IPS DF 4.7 (cell line): ENCODE results near the gene FALEC.

Experiments
- DNase-seq: peaks from one replicate; pipeline ENCODE4 v3.0.0-alpha.2; 2013; ENCODE audit warnings: low spot score; ENCODE audit errors: extremely low read depth

Gene FALEC

DNA sequence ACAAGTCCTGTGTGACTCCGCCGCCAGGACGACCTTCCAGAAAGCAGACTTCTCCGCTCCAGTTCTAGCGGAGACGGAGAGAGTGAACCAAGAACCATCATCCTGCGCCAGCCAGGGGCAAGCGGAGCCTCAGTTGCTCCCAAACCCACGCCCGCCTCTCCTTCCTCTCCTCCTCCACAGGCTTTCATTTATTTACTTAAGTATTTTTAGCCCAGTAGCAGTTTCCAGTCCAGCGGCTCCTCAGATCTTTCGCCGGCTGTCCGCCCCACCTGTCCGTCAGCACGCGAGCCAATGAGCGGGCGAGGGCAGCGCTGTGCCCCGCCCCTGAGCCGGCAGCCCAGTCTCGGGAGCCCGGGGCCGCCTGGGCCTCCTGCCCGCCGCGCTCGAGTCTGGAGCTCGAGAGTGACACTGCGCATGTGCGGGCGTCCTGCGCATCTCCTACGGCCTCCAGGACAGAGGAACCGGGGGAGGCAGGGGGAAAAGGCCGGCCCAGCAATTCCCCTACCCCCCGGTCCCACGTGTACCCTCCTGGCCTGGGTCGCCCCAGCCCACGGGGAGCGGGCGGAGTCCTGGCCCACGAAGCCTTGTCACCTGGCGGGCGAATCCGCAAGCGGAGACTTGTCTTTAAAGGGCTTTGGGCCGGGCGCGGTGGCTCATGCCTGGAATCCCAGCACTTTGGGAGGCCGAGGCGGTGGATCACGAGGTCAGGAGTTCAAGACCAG lies at the start of gene FALEC:
TSS of gene FALEC (plus strand) at position 425 of the 722 bp plus-strand sequence.
- DNase-seq, result no peak

DNA sequence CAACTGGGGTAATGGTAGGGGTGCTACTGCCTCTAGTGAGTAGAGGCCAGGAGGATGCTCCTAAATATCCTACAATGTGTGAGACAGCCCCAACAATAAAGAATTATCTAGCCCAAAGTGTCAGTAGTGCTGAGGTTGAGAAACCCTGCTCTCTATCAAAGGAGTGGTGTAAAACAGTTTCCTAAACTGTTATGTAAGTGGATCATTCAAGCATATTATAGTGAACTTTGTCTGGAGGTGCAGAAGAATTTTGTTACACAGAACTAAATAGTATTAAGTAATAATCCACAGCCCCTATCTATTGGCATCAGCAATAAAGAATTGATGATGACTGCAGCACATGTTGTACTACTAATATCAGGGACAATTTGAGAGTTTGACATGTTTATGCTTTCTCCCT lies 48.6 kb upstream of the FALEC start:
- DNase-seq, result no peak

DNA sequence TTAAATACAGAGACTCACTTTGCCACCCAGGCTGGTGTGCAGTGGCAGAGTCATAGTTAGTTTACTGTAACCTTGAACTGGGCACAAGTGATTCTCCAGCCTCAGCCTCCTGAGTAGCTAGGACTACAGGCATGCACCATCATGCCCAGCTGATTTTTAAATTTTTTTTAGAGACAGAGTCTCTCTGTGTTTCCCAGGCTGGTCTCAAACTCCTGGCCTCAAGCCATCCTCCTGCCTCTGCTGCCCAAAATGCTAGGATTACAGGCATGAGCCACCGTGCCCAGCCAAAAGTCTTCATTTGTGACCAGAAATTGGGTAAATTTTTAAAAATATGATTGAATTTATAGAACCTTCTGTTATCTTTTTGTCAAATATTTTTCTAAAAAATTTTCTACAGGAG lies 46.3 kb upstream of the FALEC start:
- DNase-seq, result no peak

GRCh38 chr1:150472601-150473200 lies 42.9 kb upstream of the FALEC start:
- DNase-seq, result no peak

GRCh38 chr1:150473659-150474058 lies 41.9 kb upstream of the FALEC start:
- no peak for DNase-seq

DNA sequence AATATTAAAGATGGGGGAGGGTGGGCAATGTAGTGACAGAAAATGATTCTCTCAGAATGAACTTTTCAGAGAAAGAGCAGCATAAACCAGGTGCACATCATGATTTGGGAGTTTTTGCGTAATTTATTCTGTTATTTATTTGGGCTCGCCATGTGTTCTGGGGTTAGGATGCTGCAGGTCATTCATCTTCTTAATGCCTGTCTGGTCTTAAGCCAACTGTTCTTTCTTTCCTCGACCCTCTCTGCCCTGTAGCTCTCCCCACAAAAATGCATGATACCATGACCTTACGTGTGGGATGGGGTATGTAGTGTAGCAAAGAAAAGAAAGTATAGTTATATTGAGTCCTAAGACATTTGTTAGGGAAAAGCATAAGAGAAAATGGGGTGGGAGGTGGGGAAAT lies 40.7 kb upstream of the FALEC start:
- DNase-seq, result no peak

DNA sequence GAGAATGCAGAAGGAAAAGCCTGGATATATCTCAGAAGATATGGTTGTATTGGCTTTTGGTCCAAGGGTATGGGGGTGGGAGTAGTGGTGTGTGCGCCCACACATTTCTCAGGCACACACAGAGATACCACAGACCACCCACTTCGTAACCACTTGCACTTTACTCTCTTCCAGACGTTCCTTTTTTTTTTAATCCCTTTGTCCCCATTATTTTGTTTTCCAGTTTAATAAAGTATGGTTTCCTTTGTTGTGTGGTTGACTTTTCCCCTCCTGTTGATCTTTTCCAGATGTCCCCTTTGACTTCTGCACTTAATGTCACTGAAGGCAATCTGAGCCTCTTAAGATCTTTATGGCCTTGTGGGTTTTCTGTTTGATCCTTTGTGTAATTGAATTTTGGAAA lies 38.8 kb upstream of the FALEC start:
- DNase-seq, result no peak

- no peak for DNase-seq
These were observed 38.2 kb upstream of the FALEC start for GRCh38 chr1:150477320-150477719.

GRCh38 chr1:150477733-150478132 lies 37.8 kb upstream of the FALEC start:
- no peak for DNase-seq

GRCh38 chr1:150479370-150479769 lies 36.2 kb upstream of the FALEC start:
- DNase-seq, result no peak

GRCh38 chr1:150479927-150480352 lies 35.6 kb upstream of the FALEC start:
- no peak for DNase-seq

- no peak for DNase-seq
These were observed 31.1 kb upstream of the FALEC start for GRCh38 chr1:150484431-150484830.

GRCh38 chr1:150484861-150485260 lies 30.7 kb upstream of the FALEC start:
- DNase-seq, result no peak

DNA sequence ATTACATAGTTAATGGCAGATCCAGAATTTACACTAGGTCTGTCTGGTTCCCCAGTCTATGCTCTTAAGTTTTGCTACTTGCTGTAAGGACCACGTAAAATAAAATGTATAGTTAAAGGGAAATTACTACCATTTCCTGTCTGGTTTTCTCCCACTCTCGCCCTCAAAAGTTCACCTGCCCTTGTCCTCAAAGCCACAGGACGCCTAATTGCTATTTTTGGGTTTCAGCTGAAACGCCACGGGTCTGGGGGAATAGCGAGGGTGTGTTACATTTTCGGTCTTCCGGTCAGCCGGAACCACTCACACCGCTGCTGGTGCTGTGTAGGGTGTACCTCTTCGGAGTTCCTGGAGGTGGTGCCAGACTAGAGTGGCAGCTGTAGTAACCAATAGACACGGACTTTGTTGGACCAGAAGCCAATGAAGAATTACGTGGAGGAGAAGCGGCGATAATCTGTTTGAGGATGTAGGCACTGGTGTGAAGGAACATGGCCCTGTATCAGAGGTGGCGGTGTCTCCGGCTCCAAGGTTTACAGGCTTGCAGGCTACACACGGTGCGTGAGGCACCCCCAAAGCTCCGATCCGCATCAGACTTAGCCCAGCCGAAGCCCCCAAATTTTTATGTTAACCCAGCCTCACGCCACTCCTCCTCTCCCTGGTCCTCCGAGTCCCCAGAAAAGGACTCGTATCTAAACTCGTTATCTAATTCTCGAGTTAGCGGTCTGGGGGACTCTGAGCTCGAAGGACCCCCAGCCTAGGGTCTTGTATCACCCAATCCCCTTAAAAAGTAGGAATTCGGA lies 28.4 kb upstream of the FALEC start, which contains the start of gene TARS2:
TSS of gene TARS2 (plus strand) at position 454 of the 797 bp plus-strand sequence. CDS start at position 486, 32 bp downstream.
- DNase-seq, result peak; percentile 99

- DNase-seq, result no peak
These were observed 27.8 kb upstream of the FALEC start for GRCh38 chr1:150487763-150488115.

- no peak for DNase-seq
These were observed 22.4 kb upstream of the FALEC start for GRCh38 chr1:150493175-150493574.

- DNase-seq, result no peak
These were observed 17.2 kb upstream of the FALEC start for GRCh38 chr1:150498342-150498741.

DNA sequence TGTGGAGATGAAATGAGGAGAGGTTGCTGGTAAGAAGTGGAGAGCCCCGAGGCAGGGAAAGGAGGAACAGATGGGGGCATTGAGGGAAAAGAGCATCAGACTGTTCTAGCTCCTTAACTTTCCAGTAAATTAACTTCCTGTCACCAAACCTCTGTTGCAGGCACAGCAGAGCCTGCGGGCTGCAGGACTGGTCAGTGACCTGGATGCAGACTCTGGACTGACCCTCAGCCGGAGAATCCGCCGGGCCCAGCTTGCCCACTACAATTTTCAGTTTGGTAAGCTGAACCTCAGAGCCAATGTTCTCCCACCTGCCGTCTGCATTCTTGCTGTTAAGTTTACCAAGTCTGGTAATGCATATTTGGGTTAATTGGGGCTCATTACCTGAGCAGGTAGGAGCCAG lies 10.1 kb upstream of the FALEC start:
- DNase-seq, result no peak

- DNase-seq, result no peak
These were observed 7.4 kb upstream of the FALEC start, which contains the start of gene ECM1 for GRCh38 chr1:150507912-150508864. ECM1 (plus strand) TSS chr1:150508109; CDS start chr1:150508210, 101 bp downstream.

GRCh38 chr1:150508982-150509381 lies 6.6 kb upstream of the FALEC start:
- no peak for DNase-seq

DNA sequence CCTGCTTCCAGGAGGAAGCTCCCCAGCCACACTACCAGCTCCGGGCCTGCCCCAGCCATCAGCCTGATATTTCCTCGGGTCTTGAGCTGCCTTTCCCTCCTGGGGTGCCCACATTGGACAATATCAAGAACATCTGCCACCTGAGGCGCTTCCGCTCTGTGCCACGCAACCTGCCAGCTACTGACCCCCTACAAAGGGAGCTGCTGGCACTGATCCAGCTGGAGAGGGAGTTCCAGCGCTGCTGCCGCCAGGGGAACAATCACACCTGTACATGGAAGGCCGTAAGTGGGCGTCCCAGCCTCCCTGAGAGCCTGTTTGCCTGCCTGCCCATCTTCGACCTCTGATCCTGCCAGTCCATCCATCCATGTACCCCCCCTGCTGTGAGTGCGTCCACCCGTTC lies 4.0 kb upstream of the FALEC start:
- no peak for DNase-seq
